GM12878 (cell line): ENCODE data around the gene CTXN1. TPM values are rescaled to one million over a fixed set of nuclear protein-coding genes. Genes with fewer than 3 reads are reported as not detected.

Source experiments
- ATAC-seq: fragments of 200-7000 bp; cut with Tn5 transposase; 3 replicates; pipeline ENCODE4 v1.9.1; 2020; ENCODE audit warnings: mild to moderate bottlenecking, moderate library complexity
- BruUV-seq: library from RNA; stranded (reverse); fragments of 400-500 nt; replicated peaks from 2 replicates; lab custom pipeline; 2021; lab: Mats Ljungman, UMichigan
- CTCF ChIA-PET: fragments of 300-600 bp; sonication (Branson Sonifier 250); formaldehyde crosslinking; extraction: SDS; loops from one replicate; lab custom pipeline; 2021; ENCODE audit warnings: inconsistent platforms; lab: Yijun Ruan, JAX
- POLR2A ChIA-PET: fragments of 350-600 bp; formaldehyde crosslinking; extraction: SDS; loops from one replicate; lab custom pipeline; 2021; ENCODE audit warnings: inconsistent platforms; lab: Charles Lee
- RAD21 ChIA-PET: fragments of 300-600 bp; sonication (Branson Sonifier 250); formaldehyde crosslinking; loops from one replicate; lab custom pipeline; 2023; ENCODE audit warnings: antibody characterized with exemption; ENCODE audit not compliant: unreplicated experiment; lab: Charles Lee
- SMC1A ChIA-PET: fragments of 300-600 bp; sonication (Branson Sonifier 250); formaldehyde crosslinking; loops from one replicate; lab custom pipeline; 2023; ENCODE audit not compliant: unreplicated experiment, uncharacterized antibody; lab: Charles Lee
- DNase-seq: peaks from one replicate; pipeline ENCODE4 v3.0.0-alpha.2; 2011; ENCODE audit warnings: low read depth, low spot score
- FAIRE-seq: peaks from 3 replicates; lab custom pipeline; 2011; peaks lifted over from hg19 to GRCh38; lab: Jason Lieb, UNC
- H2AFZ ChIP-seq: 2 replicates; pipeline ENCODE4 v1.6.0; 2011; ENCODE audit warnings: low read depth, low read length, control low read depth; ENCODE audit not compliant: control insufficient read depth
- H3K27ac ChIP-seq: 2 replicates; pipeline ENCODE4 v1.5.1; 2011; ENCODE audit warnings: control low read depth; ENCODE audit not compliant: control insufficient read depth, insufficient read depth
- H3K27me3 ChIP-seq, 2 experiments: replicated peaks in 1 of 2; 2 replicates each; pipeline versions ENCODE4 v1.6.0 to v1.6.1; 2011; ENCODE audit warnings: low read length in 1 of 2; ENCODE audit not compliant: control insufficient read depth in 2 of 2, insufficient read depth in 2 of 2
- H3K36me3 ChIP-seq, 2 experiments: 2 replicates each; pipeline ENCODE4 v1.5.1; 2011; ENCODE audit warnings: low read length in 1 of 2; ENCODE audit not compliant: control insufficient read depth in 2 of 2, insufficient read depth in 2 of 2
- H3K4me1 ChIP-seq: 2 replicates; pipeline ENCODE4 v1.6.1; 2011; ENCODE audit warnings: mild to moderate bottlenecking, low read length, moderate library complexity, mixed read lengths; ENCODE audit not compliant: control insufficient read depth, insufficient read depth
- H3K4me2 ChIP-seq: 2 replicates; pipeline ENCODE4 v1.6.0; 2011; ENCODE audit warnings: control low read depth; ENCODE audit not compliant: control insufficient read depth, insufficient read depth
- H3K4me3 ChIP-seq: fragments of 200-600 bp; sonication (generic); 2 replicates; pipeline ENCODE4 v1.5.1; 2016
- H3K79me2 ChIP-seq: 2 replicates; pipeline ENCODE4 v1.6.0; 2011; ENCODE audit warnings: low read length; ENCODE audit not compliant: control insufficient read depth, insufficient read depth
- H3K9ac ChIP-seq: 2 replicates; pipeline ENCODE4 v1.8.0; 2011; ENCODE audit warnings: low read length, control low read depth, mixed read lengths; ENCODE audit not compliant: control insufficient read depth, insufficient read depth
- H3K9me3 ChIP-seq: replicated peaks from 3 replicates; pipeline ENCODE4 v1.5.1; 2011; ENCODE audit warnings: mild to moderate bottlenecking, low read length; ENCODE audit not compliant: control insufficient read depth, insufficient read depth
- H4K20me1 ChIP-seq: 2 replicates; pipeline ENCODE4 v1.6.0; 2011; ENCODE audit not compliant: control insufficient read depth, insufficient read depth
- BHLHE40 ChIP-seq, 2 experiments: fragments of 450-650 bp in 1 of 2; IDR thresholded peaks; 2 replicates each; pipeline ENCODE4 v1.6.1; 2011 to 2017; ENCODE audit warnings: low read depth in 2 of 2, borderline replicate concordance in 1 of 2, improper control_type of control experiment in 1 of 2, low read length in 1 of 2, mild to moderate bottlenecking in 1 of 2
- EGR1 ChIP-seq, 2 experiments: IDR thresholded peaks; 1 replicate in 1 of 2; 2 replicates in 1 of 2; pipeline ENCODE4 v1.6.1; 2011 to 2012; ENCODE audit warnings: low read depth in 2 of 2, low read length in 2 of 2, borderline replicate concordance in 1 of 2, mild to moderate bottlenecking in 1 of 2, moderate library complexity in 1 of 2
- MEF2A ChIP-seq: IDR thresholded peaks from 2 replicates; pipeline ENCODE4 v1.6.1; 2011; ENCODE audit warnings: low read depth, mild to moderate bottlenecking, low read length, moderate library complexity; ENCODE audit not compliant: insufficient read depth
- SMC3 ChIP-seq: IDR thresholded peaks from 2 replicates; pipeline ENCODE4 v1.6.1; 2011; ENCODE audit warnings: low read length, improper control_type of control experiment, borderline replicate concordance
- SP1 ChIP-seq: IDR thresholded peaks from one replicate; pipeline ENCODE4 v1.6.1; 2011; ENCODE audit warnings: low read depth, low read length
- SPI1 ChIP-seq: IDR thresholded peaks from 2 replicates; pipeline ENCODE4 v1.6.1; 2011; ENCODE audit warnings: low read depth, mild to moderate bottlenecking, low read length, moderate library complexity, borderline replicate concordance; ENCODE audit not compliant: insufficient read depth
- WGBS: methylation state at CpG from one replicate; pipeline ENCODE4 v1.1.6; 2016; ENCODE audit warnings: low lambda C conversion rate; ENCODE audit not compliant: insufficient replicate concordance, insufficient coverage; ENCODE audit errors: missing lambda C conversion rate; 5-methylcytosine and 5-hydroxymethylcytosine counted together
- in situ Hi-C: fragments of 300-500 bp; cut with MboI; formaldehyde crosslinking; loops from 9 replicates; pipeline ENCODE4 v1.14.3; 2018; ENCODE audit warnings: mixed read lengths
- intact Hi-C: fragments of 100-400 bp; cut with micrococcal nuclease; formaldehyde crosslinking; loops from one replicate; pipeline ENCODE4 v1.14.2; 2022; ENCODE audit not compliant: unreplicated experiment
- polyA plus RNA-seq, 11 experiments: library from polyadenylated mRNA; depleted of rRNA in 4 of 11; unstranded in 6 of 11; stranded (reverse) in 5 of 11; fragments of >200 nt; fragmentation: Nextera tagmentation in 4 of 11; fragmentation: Illumina TruSeq in 1 of 11; extraction: Ambion mirVana in 4 of 11; extraction: Trizol in 1 of 11; gene quantifications; 1 replicate in 1 of 11; 2 replicates in 10 of 11; pipeline versions ENCODE4 v1.2.1 to v1.2.3, GENCODE V29; 2011 to 2016; ENCODE audit warnings: inconsistent platforms in 2 of 11, missing spikeins in 2 of 11, low read depth in 1 of 11
- total RNA-seq, 4 experiments: library from RNA; depleted of rRNA in 3 of 4; stranded (reverse); fragments of >200 nt in 3 of 4; fragmentation: Illumina TruSeq in 1 of 4; extraction: Trizol in 1 of 4; gene quantifications; 2 replicates each; pipeline versions ENCODE4 v1.2.1 to v1.2.3, GENCODE V29; 2013 to 2021
- TF ChIP-seq, protein P1 (sequence below): fragments of 450-650 bp; formaldehyde crosslinking; IDR thresholded peaks from 2 replicates; pipeline ENCODE4 v1.4.0; 2020; ENCODE audit warnings: mild to moderate bottlenecking, moderate library complexity
- TF ChIP-seq, protein P2 (sequence below): fragments of 450-650 bp; IDR thresholded peaks from 2 replicates; pipeline ENCODE4 v1.6.1; 2017; ENCODE audit warnings: mild to moderate bottlenecking
- TF ChIP-seq, protein P3 (sequence below): fragments of 450-650 bp; IDR thresholded peaks from 2 replicates; pipeline ENCODE4 v1.6.1; 2017; ENCODE audit warnings: borderline replicate concordance
- TF ChIP-seq, protein P4 (sequence below): fragments of 450-650 bp; IDR thresholded peaks from 2 replicates; pipeline ENCODE4 v1.6.1; 2017; ENCODE audit warnings: low read depth, mild to moderate bottlenecking, moderate library complexity

The CTXN1 gene
- total and polyA plus RNA-seq, 10 of the 15 experiments (the other 5 are each of a cell fraction or from before 2014, with no cell fraction given) = 0.04 to 1.0 (median 0.38) TPM; not detected in 4

DNA sequence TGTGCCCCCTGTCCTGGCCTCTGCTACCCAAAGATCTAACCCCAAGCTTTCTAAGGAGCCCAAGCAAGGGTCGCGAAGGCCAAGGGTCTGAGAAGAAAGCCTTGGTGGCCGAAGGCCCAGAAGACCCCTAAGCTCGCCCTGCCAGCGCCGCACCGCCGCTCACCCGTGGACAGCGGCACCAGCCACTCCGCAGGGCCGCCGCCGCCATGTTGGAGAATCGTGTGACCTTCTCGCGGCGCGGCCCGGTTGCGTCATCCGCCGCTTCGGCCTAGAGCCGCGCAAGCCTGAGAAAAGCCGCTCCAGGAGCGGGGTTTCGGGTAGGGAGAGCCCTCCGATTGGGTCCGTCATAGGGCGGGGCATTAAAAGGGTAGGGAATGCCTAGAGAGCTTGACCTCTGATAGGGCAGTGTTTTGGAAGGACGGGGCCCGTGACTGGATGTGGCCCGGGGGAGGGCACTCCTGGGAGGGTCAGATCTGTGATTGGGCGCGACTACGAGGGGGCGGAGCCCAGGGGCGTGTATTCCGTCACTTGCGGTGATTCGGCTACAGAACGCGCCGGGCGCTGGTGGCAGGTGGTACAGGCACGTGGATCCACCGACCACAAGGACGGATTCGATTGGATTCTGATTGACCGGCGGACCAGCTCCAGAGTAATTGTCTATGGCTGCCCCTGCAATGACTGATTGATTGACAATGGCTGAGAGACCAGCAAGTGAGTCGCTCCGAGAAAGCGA, 17.7 kb upstream of the CTXN1 start, which contains the start of gene TIMM44:
Gene TIMM44, minus strand, starts transcription at position 223 of the 733 bp plus-strand sequence. Its CDS starts 15 bp downstream, at position 208.
- CTCF ChIA-PET = interaction anchor here (0.5 to 4.3 kb wide), 30 partner anchors 10 to 841 kb away, joined by 3 to 55 read pairs (median 6); partner anchors contain the start of genes ELAVL1, MAP2K7, SNAPC2 and ZNF414
- Histone ChIP-seq H3K9me3 (no peaks in the 10 kb centered on the region), H3K4me2 (peak within 1 kb of the TSS; percentile 100), H3K27me3 (no peaks in the 10 kb centered on the region), H4K20me1 (no peaks in the 10 kb centered on the region), H3K9ac (peak within 1 kb of the TSS; percentile 80), H3K4me1 (peaks cover 7% of the 10 kb centered on the region), H3K4me3 (peak within 1 kb of the TSS; percentile 89), H2AFZ (peak within 1 kb of the TSS; percentile 91), H3K27ac (peak within 1 kb of the TSS; percentile 77), H3K36me3 (peaks cover 0 to 7% of the 10 kb centered on the region in 2 experiments; a peak in 3 of 4 replicates), H3K79me2 (peaks cover 23% of the 10 kb centered on the region)
- intact Hi-C loops (loop anchor here (1.0 to 10.0 kb wide), 3 partner anchors 59 to 309 kb away; no protein-coding TSS in a partner anchor), in situ Hi-C loops (loop anchor here (10.0 kb wide), 1 partner anchor 311 kb away; no protein-coding TSS in a partner anchor)
- SMC1A ChIA-PET = interaction anchor here (0.8 to 3.1 kb wide), 12 partner anchors 13 to 267 kb away, joined by 3 to 29 read pairs (median 3); partner anchors contain the start of genes ELAVL1 and SNAPC2
- ATAC-seq (peak; percentile 99), DNase-seq (peak; percentile 97), FAIRE-seq (peak; percentile 100)
- 2% methylated on average over 56 of the region's 56 CpGs for WGBS
- POLR2A ChIA-PET = interaction anchor here (0.5 to 2.4 kb wide), 8 partner anchors 14 to 1340 kb away, joined by 3 to 18 read pairs (median 4); partner anchors contain the start of genes MAP2K7, RAB11B and SNAPC2
- BruUV-seq = no TSS peak
- RAD21 ChIA-PET = interaction anchor here (0.7 to 2.3 kb wide), 18 partner anchors 13 to 841 kb away, joined by 3 to 17 read pairs (median 4); partner anchors contain the start of genes ELAVL1, MAP2K7, MARCHF2 and NDUFA7
- TF ChIP-seq, protein P1, sequence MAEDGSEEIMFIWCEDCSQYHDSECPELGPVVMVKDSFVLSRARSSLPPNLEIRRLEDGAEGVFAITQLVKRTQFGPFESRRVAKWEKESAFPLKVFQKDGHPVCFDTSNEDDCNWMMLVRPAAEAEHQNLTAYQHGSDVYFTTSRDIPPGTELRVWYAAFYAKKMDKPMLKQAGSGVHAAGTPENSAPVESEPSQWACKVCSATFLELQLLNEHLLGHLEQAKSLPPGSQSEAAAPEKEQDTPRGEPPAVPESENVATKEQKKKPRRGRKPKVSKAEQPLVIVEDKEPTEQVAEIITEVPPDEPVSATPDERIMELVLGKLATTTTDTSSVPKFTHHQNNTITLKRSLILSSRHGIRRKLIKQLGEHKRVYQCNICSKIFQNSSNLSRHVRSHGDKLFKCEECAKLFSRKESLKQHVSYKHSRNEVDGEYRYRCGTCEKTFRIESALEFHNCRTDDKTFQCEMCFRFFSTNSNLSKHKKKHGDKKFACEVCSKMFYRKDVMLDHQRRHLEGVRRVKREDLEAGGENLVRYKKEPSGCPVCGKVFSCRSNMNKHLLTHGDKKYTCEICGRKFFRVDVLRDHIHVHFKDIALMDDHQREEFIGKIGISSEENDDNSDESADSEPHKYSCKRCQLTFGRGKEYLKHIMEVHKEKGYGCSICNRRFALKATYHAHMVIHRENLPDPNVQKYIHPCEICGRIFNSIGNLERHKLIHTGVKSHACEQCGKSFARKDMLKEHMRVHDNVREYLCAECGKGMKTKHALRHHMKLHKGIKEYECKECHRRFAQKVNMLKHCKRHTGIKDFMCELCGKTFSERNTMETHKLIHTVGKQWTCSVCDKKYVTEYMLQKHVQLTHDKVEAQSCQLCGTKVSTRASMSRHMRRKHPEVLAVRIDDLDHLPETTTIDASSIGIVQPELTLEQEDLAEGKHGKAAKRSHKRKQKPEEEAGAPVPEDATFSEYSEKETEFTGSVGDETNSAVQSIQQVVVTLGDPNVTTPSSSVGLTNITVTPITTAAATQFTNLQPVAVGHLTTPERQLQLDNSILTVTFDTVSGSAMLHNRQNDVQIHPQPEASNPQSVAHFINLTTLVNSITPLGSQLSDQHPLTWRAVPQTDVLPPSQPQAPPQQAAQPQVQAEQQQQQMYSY = no peak
- TF ChIP-seq, protein P2, sequence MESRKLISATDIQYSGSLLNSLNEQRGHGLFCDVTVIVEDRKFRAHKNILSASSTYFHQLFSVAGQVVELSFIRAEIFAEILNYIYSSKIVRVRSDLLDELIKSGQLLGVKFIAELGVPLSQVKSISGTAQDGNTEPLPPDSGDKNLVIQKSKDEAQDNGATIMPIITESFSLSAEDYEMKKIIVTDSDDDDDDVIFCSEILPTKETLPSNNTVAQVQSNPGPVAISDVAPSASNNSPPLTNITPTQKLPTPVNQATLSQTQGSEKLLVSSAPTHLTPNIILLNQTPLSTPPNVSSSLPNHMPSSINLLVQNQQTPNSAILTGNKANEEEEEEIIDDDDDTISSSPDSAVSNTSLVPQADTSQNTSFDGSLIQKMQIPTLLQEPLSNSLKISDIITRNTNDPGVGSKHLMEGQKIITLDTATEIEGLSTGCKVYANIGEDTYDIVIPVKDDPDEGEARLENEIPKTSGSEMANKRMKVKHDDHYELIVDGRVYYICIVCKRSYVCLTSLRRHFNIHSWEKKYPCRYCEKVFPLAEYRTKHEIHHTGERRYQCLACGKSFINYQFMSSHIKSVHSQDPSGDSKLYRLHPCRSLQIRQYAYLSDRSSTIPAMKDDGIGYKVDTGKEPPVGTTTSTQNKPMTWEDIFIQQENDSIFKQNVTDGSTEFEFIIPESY = no peak
- TF ChIP-seq, protein P3, sequence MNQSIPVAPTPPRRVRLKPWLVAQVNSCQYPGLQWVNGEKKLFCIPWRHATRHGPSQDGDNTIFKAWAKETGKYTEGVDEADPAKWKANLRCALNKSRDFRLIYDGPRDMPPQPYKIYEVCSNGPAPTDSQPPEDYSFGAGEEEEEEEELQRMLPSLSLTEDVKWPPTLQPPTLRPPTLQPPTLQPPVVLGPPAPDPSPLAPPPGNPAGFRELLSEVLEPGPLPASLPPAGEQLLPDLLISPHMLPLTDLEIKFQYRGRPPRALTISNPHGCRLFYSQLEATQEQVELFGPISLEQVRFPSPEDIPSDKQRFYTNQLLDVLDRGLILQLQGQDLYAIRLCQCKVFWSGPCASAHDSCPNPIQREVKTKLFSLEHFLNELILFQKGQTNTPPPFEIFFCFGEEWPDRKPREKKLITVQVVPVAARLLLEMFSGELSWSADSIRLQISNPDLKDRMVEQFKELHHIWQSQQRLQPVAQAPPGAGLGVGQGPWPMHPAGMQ = no peak
- peak in 1 of 2 experiments; percentile 1; a peak in 1 of 3 replicates for TF ChIP-seq EGR1 (IDR thresholded peaks at IDR 0.05; ENCODE audit: borderline replicate concordance in 1 of 2, low read depth in 2 of 2, low read length in 2 of 2)
- TF ChIP-seq, protein P4, sequence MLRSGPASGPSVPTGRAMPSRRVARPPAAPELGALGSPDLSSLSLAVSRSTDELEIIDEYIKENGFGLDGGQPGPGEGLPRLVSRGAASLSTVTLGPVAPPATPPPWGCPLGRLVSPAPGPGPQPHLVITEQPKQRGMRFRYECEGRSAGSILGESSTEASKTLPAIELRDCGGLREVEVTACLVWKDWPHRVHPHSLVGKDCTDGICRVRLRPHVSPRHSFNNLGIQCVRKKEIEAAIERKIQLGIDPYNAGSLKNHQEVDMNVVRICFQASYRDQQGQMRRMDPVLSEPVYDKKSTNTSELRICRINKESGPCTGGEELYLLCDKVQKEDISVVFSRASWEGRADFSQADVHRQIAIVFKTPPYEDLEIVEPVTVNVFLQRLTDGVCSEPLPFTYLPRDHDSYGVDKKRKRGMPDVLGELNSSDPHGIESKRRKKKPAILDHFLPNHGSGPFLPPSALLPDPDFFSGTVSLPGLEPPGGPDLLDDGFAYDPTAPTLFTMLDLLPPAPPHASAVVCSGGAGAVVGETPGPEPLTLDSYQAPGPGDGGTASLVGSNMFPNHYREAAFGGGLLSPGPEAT = peak; percentile 89
- no peak for TF ChIP-seq MEF2A
- TF ChIP-seq BHLHE40 (IDR thresholded peaks at IDR 0.05; ENCODE audit: borderline replicate concordance in 1 of 2, low read depth in 2 of 2, low read length in 1 of 2) = peak; percentile 87 to 93; a peak in 3 of 4 replicates
- peak; percentile 95 for TF ChIP-seq SP1
- no peak for TF ChIP-seq SMC3
- TF ChIP-seq SPI1 = no peak
